BLaER1 (cell line): ENCODE data around the gene MYF5.

Source experiments
- H3K27ac ChIP-seq: shearing (Covaris generic); formaldehyde crosslinking; 2 replicates; pipeline ENCODE4 v1.8.1; 2022
- H3K27me3 ChIP-seq: shearing (Covaris generic); formaldehyde crosslinking; 2 replicates; pipeline ENCODE4 v1.8.1; 2022
- H3K36me3 ChIP-seq: shearing (Covaris generic); formaldehyde crosslinking; 2 replicates; pipeline ENCODE4 v1.8.1; 2022
- H3K4me1 ChIP-seq: shearing (Covaris generic); formaldehyde crosslinking; 2 replicates; pipeline ENCODE4 v1.8.1; 2022
- H3K4me2 ChIP-seq: shearing (Covaris generic); formaldehyde crosslinking; 2 replicates; pipeline ENCODE4 v1.8.1; 2022
- H3K4me3 ChIP-seq: shearing (Covaris generic); formaldehyde crosslinking; 2 replicates; pipeline ENCODE4 v1.8.1; 2022
- H3K9ac ChIP-seq: shearing (Covaris generic); formaldehyde crosslinking; 2 replicates; pipeline ENCODE4 v1.8.1; 2022
- H3K9me3 ChIP-seq: shearing (Covaris generic); formaldehyde crosslinking; 2 replicates; pipeline ENCODE4 v1.8.1; 2022
- H4K20me1 ChIP-seq: shearing (Covaris generic); formaldehyde crosslinking; 2 replicates; pipeline ENCODE4 v1.8.1; 2022
- Cebpa-rat ChIP-seq: shearing (Covaris generic); IDR thresholded peaks from 2 replicates; pipeline ENCODE4 v1.8.1; 2022

MYF5 gene

DNA sequence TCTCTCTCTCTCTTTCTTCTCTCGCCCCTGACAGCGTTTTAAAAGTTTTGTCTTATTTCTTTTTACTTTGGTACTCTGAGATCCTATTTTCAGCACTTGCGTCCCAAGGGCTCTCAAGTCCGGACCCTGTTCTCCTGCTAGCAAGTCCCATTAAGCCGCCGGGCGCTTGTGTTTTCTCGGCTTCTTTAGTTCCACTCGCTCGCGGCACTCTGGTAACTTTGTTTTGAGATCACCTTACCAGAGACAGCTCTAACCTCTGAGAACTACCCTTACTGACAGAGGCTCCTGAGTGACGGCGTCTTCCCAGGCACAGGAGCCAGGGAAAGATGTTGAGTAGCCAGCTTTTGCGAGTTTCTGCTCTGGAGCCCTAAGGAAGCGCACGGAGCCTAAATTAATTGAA is 2.7 kb upstream of the MYF5 start:
- no peak overlapping the region for H3K4me2 ChIP-seq
- 0 out of 2 replicates have a peak, but pooled peaks cover 5% of the 10 kb centered on the region for H3K9me3 ChIP-seq
- no peaks in the 10 kb centered on the region for H3K36me3 ChIP-seq
- H3K27me3 ChIP-seq, result no peaks in the 10 kb centered on the region
- H3K9ac ChIP-seq, result no peak overlapping the region
- no peak for TF ChIP-seq Cebpa-rat
- H3K4me3 ChIP-seq, result no peak overlapping the region
- H4K20me1 ChIP-seq, result no peaks in the 10 kb centered on the region
- no peak overlapping the region for H3K27ac ChIP-seq
- H3K4me1 ChIP-seq, result no peaks in the 10 kb centered on the region

- H3K9me3 ChIP-seq, result 0 out of 2 replicates have a peak, but pooled peaks cover 5% of the 10 kb centered on the region
- no peaks in the 10 kb centered on the region for H3K36me3 ChIP-seq
- H3K27ac ChIP-seq, result no peak overlapping the region
- no peaks in the 10 kb centered on the region for H3K27me3 ChIP-seq
- no peak for TF ChIP-seq Cebpa-rat
- H3K4me1 ChIP-seq, result no peaks in the 10 kb centered on the region
- H3K9ac ChIP-seq, result no peak overlapping the region
- H4K20me1 ChIP-seq, result no peaks in the 10 kb centered on the region
- no peak overlapping the region for H3K4me2 ChIP-seq
- H3K4me3 ChIP-seq, result no peak overlapping the region
Observed at GRCh38 chr12:80714846-80715245, 1.9 kb upstream of the MYF5 start.

DNA sequence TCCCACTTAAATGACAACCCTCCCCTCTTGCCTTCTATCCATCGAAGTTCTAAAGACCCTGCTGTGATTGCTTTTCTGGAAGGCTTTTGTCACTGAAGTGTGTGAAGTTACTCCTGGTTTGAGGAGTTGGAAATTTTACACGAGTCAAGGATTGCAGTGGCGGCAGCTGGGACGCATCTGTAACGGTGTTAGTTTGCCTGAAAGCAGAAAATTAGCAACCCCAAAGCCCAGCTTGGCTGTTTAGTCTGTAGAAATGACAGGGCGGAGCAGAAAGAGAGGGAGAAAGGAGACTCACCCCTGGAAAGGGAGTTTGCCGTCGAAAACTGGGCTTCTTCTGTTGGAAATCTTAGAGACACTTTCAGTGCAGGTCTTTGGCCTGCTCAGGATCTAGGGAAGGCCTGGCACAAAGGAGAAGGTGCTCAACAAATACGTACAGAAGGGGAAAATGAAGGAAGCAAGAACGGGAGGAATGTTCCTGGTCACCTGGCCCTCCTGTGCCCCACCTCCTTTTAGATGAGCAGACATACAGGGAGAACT is 931 bp upstream of the MYF5 start:
- no peaks in the 10 kb centered on the region for H3K4me1 ChIP-seq
- H3K27ac ChIP-seq, result no peak overlapping the region
- H3K4me3 ChIP-seq, result no peak overlapping the region
- H3K9ac ChIP-seq, result no peak overlapping the region
- no peak overlapping the region for H3K4me2 ChIP-seq
- H3K9me3 ChIP-seq, result 0 out of 2 replicates have a peak, but pooled peaks cover 5% of the 10 kb centered on the region
- H3K27me3 ChIP-seq, result no peaks in the 10 kb centered on the region
- H3K36me3 ChIP-seq, result no peaks in the 10 kb centered on the region
- TF ChIP-seq Cebpa-rat, result no peak
- H4K20me1 ChIP-seq, result no peaks in the 10 kb centered on the region

DNA sequence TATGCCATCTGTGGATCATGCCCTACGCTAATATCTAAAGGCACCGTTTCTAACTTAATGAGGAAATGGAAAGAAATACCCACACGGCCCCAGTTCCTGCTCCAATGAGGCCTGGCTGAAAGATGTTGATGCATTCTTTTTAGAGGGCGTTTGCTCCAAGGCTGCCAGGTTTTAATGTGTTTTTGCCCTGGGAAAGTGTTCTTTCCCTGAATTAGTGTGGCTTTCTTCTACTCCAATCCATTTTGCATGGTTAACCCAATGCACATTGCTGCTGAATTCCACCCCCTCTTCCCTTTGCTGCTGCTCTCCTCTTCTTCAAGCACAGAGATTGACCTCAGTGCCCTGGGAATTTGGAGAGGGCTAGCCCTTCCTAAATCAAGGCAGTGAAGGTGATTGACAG is 1.1 kb downstream of the MYF5 start:
- Histone ChIP-seq H3K9me3 (0 out of 2 replicates have a peak, but pooled peaks cover 5% of the 10 kb centered on the region), H3K9ac (no peak overlapping the region), H4K20me1 (no peaks in the 10 kb centered on the region), H3K36me3 (no peaks in the 10 kb centered on the region), H3K4me1 (no peaks in the 10 kb centered on the region), H3K27ac (no peak overlapping the region), H3K4me2 (no peak overlapping the region), H3K27me3 (no peaks in the 10 kb centered on the region), H3K4me3 (no peak overlapping the region)
- TF ChIP-seq Cebpa-rat, result no peak

- no peaks in the 10 kb centered on the region for H3K36me3 ChIP-seq
- H3K27ac ChIP-seq, result no peak overlapping the region
- no peak overlapping the region for H3K4me2 ChIP-seq
- H3K9me3 ChIP-seq, result 0 out of 2 replicates have a peak, but pooled peaks cover 5% of the 10 kb centered on the region
- H4K20me1 ChIP-seq, result no peaks in the 10 kb centered on the region
- H3K27me3 ChIP-seq, result no peaks in the 10 kb centered on the region
- TF ChIP-seq Cebpa-rat, result no peak
- no peak overlapping the region for H3K9ac ChIP-seq
- H3K4me3 ChIP-seq, result no peak overlapping the region
- no peaks in the 10 kb centered on the region for H3K4me1 ChIP-seq
Observed at GRCh38 chr12:80720516-80720915, 3.8 kb downstream of the MYF5 start.

GRCh38 chr12:80721326-80721725 is 4.6 kb downstream of the MYF5 start:
- Histone ChIP-seq H3K4me3 (no peak overlapping the region), H3K4me2 (no peak overlapping the region)
- no peak for TF ChIP-seq Cebpa-rat

DNA sequence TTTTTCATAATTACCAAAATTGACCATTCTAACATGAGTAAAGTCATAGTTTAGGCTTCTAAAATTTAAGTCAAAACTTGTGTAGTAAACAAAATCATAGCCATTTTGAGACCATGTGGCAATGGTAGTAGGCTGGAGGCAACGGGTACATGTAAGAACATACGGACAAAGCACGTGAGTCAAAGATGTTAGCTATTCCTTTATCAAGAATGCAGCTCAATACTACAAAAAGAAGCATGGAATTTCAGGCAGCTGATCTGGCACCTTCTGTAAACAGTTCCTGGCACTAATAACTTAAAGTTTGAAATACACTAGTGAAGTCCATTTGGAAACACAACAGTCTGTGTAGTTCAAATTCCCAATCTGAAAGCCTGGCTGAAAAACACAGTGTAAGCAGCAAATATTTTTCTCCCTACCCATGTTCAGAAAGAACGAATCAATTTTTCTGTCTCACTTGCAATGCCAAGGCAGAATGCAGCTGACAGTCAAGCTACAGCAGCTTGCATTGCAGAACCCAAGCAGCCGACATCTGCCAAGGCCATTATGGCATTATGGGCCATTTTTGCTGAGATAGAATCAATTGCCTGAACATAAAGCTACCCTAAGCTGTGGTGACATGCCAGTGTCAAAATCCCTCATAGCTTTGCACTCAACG is 29.3 kb downstream of the MYF5 start:
- Histone ChIP-seq H3K27ac (no peak overlapping the region), H3K4me2 (no peak overlapping the region), H3K4me3 (no peak overlapping the region), H3K9me3 (no peaks in the 10 kb centered on the region), H3K9ac (no peak overlapping the region), H3K36me3 (no peaks in the 10 kb centered on the region), H3K4me1 (no peaks in the 10 kb centered on the region), H3K27me3 (no peaks in the 10 kb centered on the region), H4K20me1 (no peaks in the 10 kb centered on the region)
- TF ChIP-seq Cebpa-rat, result no peak

More at GRCh38 chr12:80721326-80721725, 4.6 kb downstream of the MYF5 start:
- Histone ChIP-seq H3K36me3 (no peaks in the 10 kb centered on the region), H4K20me1 (no peaks in the 10 kb centered on the region), H3K27ac (no peak overlapping the region), H3K9me3 (0 out of 2 replicates have a peak, but pooled peaks cover 5% of the 10 kb centered on the region), H3K4me1 (no peaks in the 10 kb centered on the region), H3K9ac (no peak overlapping the region), H3K27me3 (no peaks in the 10 kb centered on the region)

DNA sequence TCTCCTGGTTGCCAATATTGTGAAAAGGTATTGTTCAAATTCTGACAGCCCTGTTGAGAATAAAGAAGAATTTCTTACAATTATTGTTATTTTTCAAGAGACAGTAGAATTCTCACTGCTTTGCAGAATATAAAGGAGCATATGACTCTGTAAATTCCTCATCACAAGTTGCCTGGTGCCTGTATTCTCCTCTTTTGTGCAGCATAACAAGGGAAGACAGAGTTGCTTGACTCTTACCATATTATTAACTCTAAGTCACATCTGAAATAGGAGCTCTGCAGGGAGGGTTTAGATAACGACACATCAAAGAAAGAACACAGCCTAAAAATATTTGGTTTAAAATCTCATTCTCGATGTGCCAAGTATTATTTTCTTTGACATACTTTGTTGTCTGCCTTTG is 31.1 kb downstream of the MYF5 start:
- Histone ChIP-seq H3K36me3 (no peaks in the 10 kb centered on the region), H3K4me1 (no peaks in the 10 kb centered on the region), H3K4me3 (no peak overlapping the region), H4K20me1 (no peaks in the 10 kb centered on the region), H3K4me2 (no peak overlapping the region), H3K9ac (no peak overlapping the region), H3K27ac (no peak overlapping the region), H3K9me3 (no peaks in the 10 kb centered on the region), H3K27me3 (no peaks in the 10 kb centered on the region)
- no peak for TF ChIP-seq Cebpa-rat

- Histone ChIP-seq H3K9me3 (no peaks in the 10 kb centered on the region), H3K9ac (no peak overlapping the region), H3K4me2 (no peak overlapping the region), H4K20me1 (no peaks in the 10 kb centered on the region), H3K27ac (no peak overlapping the region), H3K4me1 (no peaks in the 10 kb centered on the region), H3K36me3 (no peaks in the 10 kb centered on the region), H3K27me3 (no peaks in the 10 kb centered on the region), H3K4me3 (no peak overlapping the region)
- TF ChIP-seq Cebpa-rat, result no peak
Observed at GRCh38 chr12:80749456-80749855, 32.7 kb downstream of the MYF5 start.

- no peak overlapping the region for H3K4me3 ChIP-seq
- no peaks in the 10 kb centered on the region for H3K9me3 ChIP-seq
- H3K4me2 ChIP-seq, result no peak overlapping the region
- H3K4me1 ChIP-seq, result no peaks in the 10 kb centered on the region
- no peak overlapping the region for H3K27ac ChIP-seq
- no peaks in the 10 kb centered on the region for H4K20me1 ChIP-seq
- no peak overlapping the region for H3K9ac ChIP-seq
- TF ChIP-seq Cebpa-rat, result no peak
- no peaks in the 10 kb centered on the region for H3K27me3 ChIP-seq
- H3K36me3 ChIP-seq, result no peaks in the 10 kb centered on the region
Observed at GRCh38 chr12:80752464-80752863, 35.8 kb downstream of the MYF5 start.
